Glutamatergic neuron (in vitro differentiated cells): ENCODE measurements around the gene FAM118A. TPM values are rescaled to one million over a fixed set of nuclear protein-coding genes. Genes with fewer than 3 reads are reported as not detected.
"Not testable (repeated sequence)": the region's sequence is repeated elsewhere in the genome, so short reads cannot be mapped to it uniquely, and the experiment has no call there.

ENCODE experiments used
- DNase-seq: peaks from one replicate; pipeline ENCODE4 v3.0.0; 2022
- H3K27ac Mint-ChIP-seq: one replicate; pipeline ENCODE4 v1.8.0; 2020; ENCODE audit warnings: mild to moderate bottlenecking, mixed read lengths, inconsistent platforms; ENCODE audit not compliant: unreplicated experiment
- H3K27me3 Mint-ChIP-seq: one replicate; pipeline ENCODE4 v1.8.0; 2020; ENCODE audit warnings: mild to moderate bottlenecking, moderate library complexity, mixed read lengths, inconsistent platforms; ENCODE audit not compliant: unreplicated experiment
- H3K36me3 Mint-ChIP-seq: one replicate; pipeline ENCODE4 v1.8.0; 2020; ENCODE audit warnings: mild to moderate bottlenecking, mixed read lengths, inconsistent platforms; ENCODE audit not compliant: unreplicated experiment
- H3K4me1 Mint-ChIP-seq: one replicate; pipeline ENCODE4 v1.8.0; 2020; ENCODE audit warnings: mild to moderate bottlenecking, low read depth, mixed read lengths, inconsistent platforms; ENCODE audit not compliant: unreplicated experiment
- H3K4me3 Mint-ChIP-seq: one replicate; pipeline ENCODE4 v1.8.0; 2020; ENCODE audit warnings: mild to moderate bottlenecking, mixed read lengths, inconsistent platforms; ENCODE audit not compliant: unreplicated experiment
- H3K9me3 Mint-ChIP-seq: one replicate; pipeline ENCODE4 v1.8.0; 2020; ENCODE audit warnings: mild to moderate bottlenecking, moderate library complexity, mixed read lengths, inconsistent platforms; ENCODE audit not compliant: unreplicated experiment
- total RNA-seq: library from RNA; stranded (reverse); fragmentation: NEBNext Ultra II Directional; extraction: Animal tissue kit (Norgen Biotek cat#: 25700); gene quantifications from one replicate; pipeline ENCODE4 v1.2.1, GENCODE V29; 2021; ENCODE audit not compliant: unreplicated experiment
- TF ChIP-seq, protein P1 (sequence below): fragments of 200-600 bp; sonication (generic); IDR thresholded peaks from one replicate; pipeline ENCODE4 v1.5.0; 2021; ENCODE audit not compliant: partially characterized antibody, unreplicated experiment

FAM118A gene
- total RNA-seq, 1 donor from 2014 or later: 28.0 TPM

- TF ChIP-seq, protein P1, sequence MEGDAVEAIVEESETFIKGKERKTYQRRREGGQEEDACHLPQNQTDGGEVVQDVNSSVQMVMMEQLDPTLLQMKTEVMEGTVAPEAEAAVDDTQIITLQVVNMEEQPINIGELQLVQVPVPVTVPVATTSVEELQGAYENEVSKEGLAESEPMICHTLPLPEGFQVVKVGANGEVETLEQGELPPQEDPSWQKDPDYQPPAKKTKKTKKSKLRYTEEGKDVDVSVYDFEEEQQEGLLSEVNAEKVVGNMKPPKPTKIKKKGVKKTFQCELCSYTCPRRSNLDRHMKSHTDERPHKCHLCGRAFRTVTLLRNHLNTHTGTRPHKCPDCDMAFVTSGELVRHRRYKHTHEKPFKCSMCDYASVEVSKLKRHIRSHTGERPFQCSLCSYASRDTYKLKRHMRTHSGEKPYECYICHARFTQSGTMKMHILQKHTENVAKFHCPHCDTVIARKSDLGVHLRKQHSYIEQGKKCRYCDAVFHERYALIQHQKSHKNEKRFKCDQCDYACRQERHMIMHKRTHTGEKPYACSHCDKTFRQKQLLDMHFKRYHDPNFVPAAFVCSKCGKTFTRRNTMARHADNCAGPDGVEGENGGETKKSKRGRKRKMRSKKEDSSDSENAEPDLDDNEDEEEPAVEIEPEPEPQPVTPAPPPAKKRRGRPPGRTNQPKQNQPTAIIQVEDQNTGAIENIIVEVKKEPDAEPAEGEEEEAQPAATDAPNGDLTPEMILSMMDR: no peak
- Mint-ChIP-seq H3K27me3 (peaks cover 8% of the 10 kb centered on the region), H3K27ac (no peak overlapping the region), H3K4me3 (no peak overlapping the region), H3K4me1 (no peaks in the 10 kb centered on the region), H3K36me3 (peaks cover 4% of the 10 kb centered on the region), H3K9me3 (no peaks in the 10 kb centered on the region)
- no peak for DNase-seq
These were observed 18.4 kb upstream of the FAM118A start for GRCh38 chr22:45291061-45291930.

DNA sequence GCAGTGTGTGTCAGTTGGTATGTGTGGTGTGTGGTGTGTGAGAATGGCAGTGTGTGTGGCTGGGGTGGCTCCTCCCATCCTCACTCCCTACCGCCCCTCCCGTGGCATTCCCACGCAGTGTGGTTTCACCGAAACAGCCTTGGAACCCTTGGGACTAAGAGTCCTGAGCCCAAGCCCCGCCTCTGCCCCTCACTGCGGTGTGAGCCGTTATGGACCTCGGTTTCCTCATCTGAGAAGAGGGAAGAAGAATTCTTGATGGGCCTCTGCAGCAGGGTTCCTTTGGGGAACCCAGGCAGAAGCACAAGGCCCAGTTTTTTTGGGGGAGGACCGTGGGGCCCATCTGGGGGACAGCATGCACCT, 17.8 kb upstream of the FAM118A start:
- Mint-ChIP-seq H3K4me3 (no peak overlapping the region), H3K4me1 (no peaks in the 10 kb centered on the region), H3K9me3 (no peaks in the 10 kb centered on the region), H3K27me3 (peaks cover 8% of the 10 kb centered on the region), H3K36me3 (peaks cover 4% of the 10 kb centered on the region), H3K27ac (no peak overlapping the region)
- TF ChIP-seq, protein P1: no peak
- no peak for DNase-seq

GRCh38 chr22:45292731-45293442, 16.8 kb upstream of the FAM118A start:
- TF ChIP-seq, protein P1: no peak
- DNase-seq: no peak

GRCh38 chr22:45294030-45294429, 15.7 kb upstream of the FAM118A start:
- Mint-ChIP-seq H3K27me3 (peaks cover 8% of the 10 kb centered on the region), H3K36me3 (peaks cover 4% of the 10 kb centered on the region), H3K4me3 (no peak overlapping the region), H3K4me1 (no peaks in the 10 kb centered on the region), H3K27ac (no peak overlapping the region), H3K9me3 (no peaks in the 10 kb centered on the region)
- TF ChIP-seq, protein P1: no peak
- DNase-seq: no peak

More at GRCh38 chr22:45292731-45293442, 16.8 kb upstream of the FAM118A start:
- H3K4me1 Mint-ChIP-seq: no peaks in the 10 kb centered on the region
- peaks cover 8% of the 10 kb centered on the region for H3K27me3 Mint-ChIP-seq
- no peak overlapping the region for H3K27ac Mint-ChIP-seq
- no peak overlapping the region for H3K4me3 Mint-ChIP-seq
- no peaks in the 10 kb centered on the region for H3K9me3 Mint-ChIP-seq
- peaks cover 4% of the 10 kb centered on the region for H3K36me3 Mint-ChIP-seq

GRCh38 chr22:45295004-45295403, 14.7 kb upstream of the FAM118A start:
- DNase-seq, H3K4me1 Mint-ChIP-seq, H3K27ac Mint-ChIP-seq: not testable (repeated sequence)

More at GRCh38 chr22:45295004-45295403, 14.7 kb upstream of the FAM118A start:
- H3K4me3 Mint-ChIP-seq, H3K9me3 Mint-ChIP-seq, H3K27me3 Mint-ChIP-seq, H3K36me3 Mint-ChIP-seq: not testable (repeated sequence)
